Measurements from ENCODE around the gene ZSCAN18.

ZSCAN18 gene

DNA sequence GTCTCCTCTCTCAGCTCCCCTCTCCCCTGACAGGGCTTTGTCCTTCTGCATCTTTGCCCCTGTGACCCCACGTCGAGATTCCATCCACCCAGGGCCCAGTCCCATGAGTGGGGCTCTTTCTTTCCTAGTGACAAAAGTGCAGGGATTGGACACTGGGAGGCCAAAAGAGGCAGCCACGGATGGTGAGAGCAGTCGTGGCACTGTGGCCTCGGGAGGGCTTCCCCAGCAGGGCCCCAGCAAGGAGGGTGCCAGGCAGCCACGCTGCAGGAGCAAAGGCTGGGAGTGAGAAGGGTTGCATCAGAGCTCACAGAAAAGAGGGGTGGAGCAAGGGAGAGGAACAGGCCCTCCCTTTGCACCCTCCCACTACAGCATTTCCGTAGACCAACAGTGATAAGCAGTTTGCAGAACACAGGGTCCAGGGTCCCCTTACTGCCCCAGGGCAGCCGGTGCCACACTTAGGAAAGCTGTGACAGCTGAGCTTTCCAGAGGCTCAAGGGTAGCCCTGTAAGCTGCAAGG is 59.3 kb downstream of the ZSCAN18 start:
- Histone ChIP-seq H3K27me3 (ENCODE audit: insufficient read depth, poor library complexity, severe bottlenecking) (no peaks in the 10 kb centered on the region), H3K27ac (replicated peaks) (no peak overlapping the region), H3K4me3 (replicated peaks; ENCODE audit: insufficient read depth, low read length) (no peak overlapping the region)
- TF ChIP-seq POLR2AphosphoS5 (IDR thresholded peaks at IDR 0.05; ENCODE audit: low read depth) = no peak
- TF ChIP-seq REST (IDR thresholded peaks at IDR 0.05; ENCODE audit: insufficient replicate concordance, low read depth) = no peak
- TF ChIP-seq, protein P1, sequence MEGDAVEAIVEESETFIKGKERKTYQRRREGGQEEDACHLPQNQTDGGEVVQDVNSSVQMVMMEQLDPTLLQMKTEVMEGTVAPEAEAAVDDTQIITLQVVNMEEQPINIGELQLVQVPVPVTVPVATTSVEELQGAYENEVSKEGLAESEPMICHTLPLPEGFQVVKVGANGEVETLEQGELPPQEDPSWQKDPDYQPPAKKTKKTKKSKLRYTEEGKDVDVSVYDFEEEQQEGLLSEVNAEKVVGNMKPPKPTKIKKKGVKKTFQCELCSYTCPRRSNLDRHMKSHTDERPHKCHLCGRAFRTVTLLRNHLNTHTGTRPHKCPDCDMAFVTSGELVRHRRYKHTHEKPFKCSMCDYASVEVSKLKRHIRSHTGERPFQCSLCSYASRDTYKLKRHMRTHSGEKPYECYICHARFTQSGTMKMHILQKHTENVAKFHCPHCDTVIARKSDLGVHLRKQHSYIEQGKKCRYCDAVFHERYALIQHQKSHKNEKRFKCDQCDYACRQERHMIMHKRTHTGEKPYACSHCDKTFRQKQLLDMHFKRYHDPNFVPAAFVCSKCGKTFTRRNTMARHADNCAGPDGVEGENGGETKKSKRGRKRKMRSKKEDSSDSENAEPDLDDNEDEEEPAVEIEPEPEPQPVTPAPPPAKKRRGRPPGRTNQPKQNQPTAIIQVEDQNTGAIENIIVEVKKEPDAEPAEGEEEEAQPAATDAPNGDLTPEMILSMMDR (IDR thresholded peaks at IDR 0.05; ENCODE audit: insufficient read depth, low read length) = no peak
- no peak for TF ChIP-seq GABPA (IDR thresholded peaks at IDR 0.05; ENCODE audit: low read depth)
- TF ChIP-seq SPI1 (IDR thresholded peaks at IDR 0.05; ENCODE audit: borderline replicate concordance, low read depth) = no peak
- no peak for DNase-seq (ENCODE audit: low read depth in 1 of 2, low spot score in 1 of 2)

GRCh38 chr19:58037927-58038687 is 59.9 kb downstream of the ZSCAN18 start:
- Histone ChIP-seq H3K27ac (replicated peaks) (no peak overlapping the region), H3K4me3 (replicated peaks; ENCODE audit: insufficient read depth, low read length) (no peak overlapping the region), H3K27me3 (ENCODE audit: insufficient read depth, poor library complexity, severe bottlenecking) (no peaks in the 10 kb centered on the region)
- no peak for DNase-seq (ENCODE audit: low read depth in 1 of 2, low spot score in 1 of 2)
- no peak for TF ChIP-seq SPI1 (IDR thresholded peaks at IDR 0.05; ENCODE audit: borderline replicate concordance, low read depth)
- TF ChIP-seq GABPA (IDR thresholded peaks at IDR 0.05; ENCODE audit: low read depth) = no peak
- no peak for TF ChIP-seq POLR2AphosphoS5 (IDR thresholded peaks at IDR 0.05; ENCODE audit: low read depth)
- TF ChIP-seq, protein P1 (IDR thresholded peaks at IDR 0.05; ENCODE audit: insufficient read depth, low read length) = no peak
- no peak for TF ChIP-seq REST (IDR thresholded peaks at IDR 0.05; ENCODE audit: insufficient replicate concordance, low read depth)

DNA sequence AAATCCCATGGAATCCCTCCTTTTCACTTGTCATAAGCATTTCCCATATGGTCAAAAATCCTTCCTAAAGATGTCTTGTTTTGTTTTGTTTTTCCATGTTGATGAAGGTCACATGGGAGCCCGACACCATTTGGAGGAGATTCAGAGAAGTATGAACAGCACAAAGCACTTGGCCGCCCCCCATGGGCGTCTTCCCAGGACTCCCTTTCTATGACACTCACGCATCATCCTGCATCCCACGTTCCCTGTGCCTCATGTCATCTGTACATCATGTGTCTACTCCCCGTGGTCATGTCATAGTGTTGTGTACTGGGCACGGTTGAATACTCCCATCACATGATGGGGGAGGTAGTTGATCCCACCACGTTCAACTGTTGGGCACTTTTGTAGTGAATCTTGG is 62.2 kb downstream of the ZSCAN18 start:
- Histone ChIP-seq H3K27me3 (ENCODE audit: insufficient read depth, poor library complexity, severe bottlenecking) (no peaks in the 10 kb centered on the region), H3K27ac (replicated peaks) (no peak overlapping the region), H3K4me3 (replicated peaks; ENCODE audit: insufficient read depth, low read length) (no peak overlapping the region)
- TF ChIP-seq, protein P1 (IDR thresholded peaks at IDR 0.05; ENCODE audit: insufficient read depth, low read length) = no peak
- TF ChIP-seq GABPA (IDR thresholded peaks at IDR 0.05; ENCODE audit: low read depth) (no peak), SPI1 (IDR thresholded peaks at IDR 0.05; ENCODE audit: borderline replicate concordance, low read depth) (no peak), REST (IDR thresholded peaks at IDR 0.05; ENCODE audit: insufficient replicate concordance, low read depth) (no peak), POLR2AphosphoS5 (IDR thresholded peaks at IDR 0.05; ENCODE audit: low read depth) (no peak)
- no peak for DNase-seq (ENCODE audit: low read depth in 1 of 2, low spot score in 1 of 2)
